GM23248 (cell line): Measurements from ENCODE around the gene CDK14.

ENCODE experiments used
- EZH2 ChIP-seq: fragments of 200-600 bp; sonication (generic); IDR thresholded peaks from 2 replicates; pipeline ENCODE4 v1.6.1; 2018; ENCODE audit warnings: antibody characterized with exemption, mild to moderate bottlenecking; ENCODE audit not compliant: insufficient read depth, poor library complexity, severe bottlenecking
- EZH2phosphoT487 ChIP-seq: fragments of 200-600 bp; sonication (generic); IDR thresholded peaks from 2 replicates; pipeline ENCODE4 v1.6.1; 2018; ENCODE audit warnings: antibody characterized with exemption, moderate library complexity, mild to moderate bottlenecking, low read depth; ENCODE audit not compliant: insufficient read depth

DNA sequence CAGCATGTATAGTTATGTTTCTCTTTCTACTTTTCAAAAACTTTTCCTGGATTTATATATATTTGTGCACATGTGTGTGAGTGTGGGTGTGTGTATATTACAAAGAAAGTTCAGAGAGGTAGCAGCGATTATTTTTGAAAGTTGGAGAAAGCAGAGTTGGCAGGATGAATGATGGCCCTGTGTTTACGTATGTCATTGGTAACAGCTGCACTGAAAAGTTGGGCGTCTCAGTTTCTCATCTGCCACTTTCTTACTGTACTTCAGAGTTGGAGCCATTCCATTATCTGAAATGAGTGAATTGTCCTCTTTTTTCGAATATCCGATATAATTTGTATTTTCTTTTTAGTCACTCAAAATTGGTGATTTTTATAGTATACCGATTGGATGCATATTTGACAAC is 172.2 kb downstream of the CDK14 start:
- no peak for TF ChIP-seq EZH2
- no peak for TF ChIP-seq EZH2phosphoT487
